Measurements from ENCODE around the gene OGDH.

DNA sequence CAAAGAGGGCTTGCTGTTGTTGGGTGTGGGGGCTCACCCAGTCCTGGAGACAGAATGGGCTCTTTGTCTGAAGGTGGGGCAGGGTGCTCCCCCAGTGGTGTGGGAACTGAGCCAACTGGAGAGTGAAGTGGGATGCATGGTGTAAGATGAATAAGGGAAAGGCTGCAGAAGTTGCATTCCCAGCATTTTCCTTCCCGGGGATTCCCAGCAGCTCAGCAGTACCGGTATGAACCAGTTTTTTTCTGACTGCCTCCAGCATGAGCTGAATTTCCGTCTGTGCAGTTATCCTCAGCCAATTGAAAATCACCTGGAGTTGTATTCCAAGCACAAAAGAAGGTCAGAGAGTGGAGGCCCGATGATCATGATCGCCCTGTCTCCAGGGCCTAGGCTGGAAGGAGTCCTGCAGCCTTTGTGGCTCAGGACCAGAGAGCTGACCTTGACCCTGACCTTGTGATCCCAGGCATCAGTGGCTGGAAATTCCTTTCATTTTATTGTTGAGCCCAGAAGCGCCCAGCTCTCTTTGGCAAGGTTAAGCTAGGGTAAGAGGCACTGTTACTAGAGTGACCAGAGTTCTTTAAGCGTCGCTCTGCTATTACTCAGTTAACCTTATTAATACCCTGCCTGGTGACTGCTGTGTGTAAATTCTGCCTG lies 33.4 kb downstream of the OGDH start:
- TF ChIP-seq POLR2A (IDR thresholded peaks at IDR 0.05) = no peak
- TF ChIP-seq, protein P1, sequence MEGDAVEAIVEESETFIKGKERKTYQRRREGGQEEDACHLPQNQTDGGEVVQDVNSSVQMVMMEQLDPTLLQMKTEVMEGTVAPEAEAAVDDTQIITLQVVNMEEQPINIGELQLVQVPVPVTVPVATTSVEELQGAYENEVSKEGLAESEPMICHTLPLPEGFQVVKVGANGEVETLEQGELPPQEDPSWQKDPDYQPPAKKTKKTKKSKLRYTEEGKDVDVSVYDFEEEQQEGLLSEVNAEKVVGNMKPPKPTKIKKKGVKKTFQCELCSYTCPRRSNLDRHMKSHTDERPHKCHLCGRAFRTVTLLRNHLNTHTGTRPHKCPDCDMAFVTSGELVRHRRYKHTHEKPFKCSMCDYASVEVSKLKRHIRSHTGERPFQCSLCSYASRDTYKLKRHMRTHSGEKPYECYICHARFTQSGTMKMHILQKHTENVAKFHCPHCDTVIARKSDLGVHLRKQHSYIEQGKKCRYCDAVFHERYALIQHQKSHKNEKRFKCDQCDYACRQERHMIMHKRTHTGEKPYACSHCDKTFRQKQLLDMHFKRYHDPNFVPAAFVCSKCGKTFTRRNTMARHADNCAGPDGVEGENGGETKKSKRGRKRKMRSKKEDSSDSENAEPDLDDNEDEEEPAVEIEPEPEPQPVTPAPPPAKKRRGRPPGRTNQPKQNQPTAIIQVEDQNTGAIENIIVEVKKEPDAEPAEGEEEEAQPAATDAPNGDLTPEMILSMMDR (IDR thresholded peaks at IDR 0.05) = no peak

All from transverse colon (tissue), 3 donors.